ENCODE measurements around the gene SIN3B. TPM values are rescaled to one million over a fixed set of nuclear protein-coding genes. Genes with fewer than 3 reads are reported as not detected.

Gene SIN3B
- polyA plus RNA-seq, 1 of the 3 experiments (the other 2 are of a cell fraction) = 29.7 TPM

DNA sequence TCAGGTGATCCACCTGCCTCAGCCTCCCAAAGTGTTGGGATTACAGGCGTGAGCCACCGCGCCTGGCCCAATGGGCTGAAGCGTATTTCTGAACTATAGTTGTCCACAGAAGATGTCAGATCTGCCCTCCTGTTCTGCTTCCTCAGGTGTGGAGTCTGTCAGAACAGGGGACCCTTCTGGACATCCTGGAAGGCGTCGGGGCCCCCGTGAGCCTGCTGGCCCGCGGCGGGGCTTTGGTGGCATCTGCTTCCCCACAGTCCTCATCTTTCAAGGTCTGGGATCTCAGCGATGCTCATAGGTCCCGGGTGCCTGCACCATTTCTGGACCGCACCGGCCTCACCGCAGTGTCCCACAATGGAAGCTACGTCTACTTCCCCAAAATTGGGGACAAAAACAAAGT is 29.5 kb upstream of the SIN3B start:
- Histone ChIP-seq H2AFZ (ENCODE audit: low read depth) (no peak overlapping the region), H3K9ac (no peak overlapping the region), H3F3A (replicated peaks; ENCODE audit: insufficient read depth) (no peaks in the 10 kb centered on the region), H3K79me2 (ENCODE audit: insufficient read depth) (no peaks in the 10 kb centered on the region), H3K4me3 (ENCODE audit: low read depth in 2 of 2, low read length in 1 of 2) (no peak overlapping the region), H3K27ac (ENCODE audit: low read depth in 2 of 2, low read length in 1 of 2) (no peak overlapping the region), H3K36me3 (replicated peaks in 1 of 2; ENCODE audit: control insufficient read depth in 1 of 2, insufficient read depth in 2 of 2, low read length in 1 of 2) (no peaks in the 10 kb centered on the region), H3K9me2 (no peaks in the 10 kb centered on the region), H3K9me3 (no peaks in the 10 kb centered on the region), H4K20me1 (ENCODE audit: insufficient read depth) (no peaks in the 10 kb centered on the region), H3K27me3 (ENCODE audit: insufficient read depth) (no peaks in the 10 kb centered on the region), H3K4me2 (no peak overlapping the region), H3K4me1 (ENCODE audit: control insufficient read depth in 1 of 2, insufficient read depth in 2 of 2, low read depth in 1 of 2, low read length in 1 of 2) (no peaks in the 10 kb centered on the region)
- no peak for DNase-seq
- ChIA-PET CTCF (no interaction called here), POLR2A (no interaction called here)
- no peak for TF ChIP-seq GATA2 (CRISPR knock-in tag; IDR thresholded peaks at IDR 0.05)
- WGBS (ENCODE audit: low lambda C conversion rate) = 71% methylated on average over 15 of the region's 16 CpGs

DNA sequence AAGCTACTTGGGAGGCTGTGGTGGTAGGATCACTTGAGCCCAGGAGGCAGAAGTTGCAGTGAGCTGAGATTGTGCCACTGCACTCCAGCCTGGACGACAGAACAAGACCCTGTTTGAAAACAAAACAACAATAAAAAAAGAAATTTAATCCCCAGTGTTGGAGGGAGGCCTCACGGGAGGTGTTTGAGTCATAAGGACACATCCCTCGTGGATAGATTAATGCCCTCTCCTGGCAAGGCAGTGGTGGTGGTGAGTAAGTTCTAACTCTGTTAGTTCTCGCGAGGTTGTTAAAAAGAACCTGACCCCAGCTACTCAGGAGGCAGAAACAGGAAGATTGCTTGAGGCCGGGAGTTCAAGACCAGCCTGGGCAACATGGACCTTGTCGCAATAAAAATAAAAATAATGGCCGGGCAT is 27.6 kb upstream of the SIN3B start:
- CTCF ChIA-PET = no interaction called here
- Histone ChIP-seq H3K4me1 (ENCODE audit: control insufficient read depth in 1 of 2, insufficient read depth in 2 of 2, low read depth in 1 of 2, low read length in 1 of 2) (no peaks in the 10 kb centered on the region), H3K4me3 (ENCODE audit: low read depth in 2 of 2, low read length in 1 of 2) (no peak overlapping the region), H3K27me3 (ENCODE audit: insufficient read depth) (peaks cover 5% of the 10 kb centered on the region; the same call in 1 of the 2 replicates), H3F3A (replicated peaks; ENCODE audit: insufficient read depth) (no peaks in the 10 kb centered on the region), H3K9ac (no peak overlapping the region), H3K9me3 (no peaks in the 10 kb centered on the region), H3K36me3 (replicated peaks in 1 of 2; ENCODE audit: control insufficient read depth in 1 of 2, insufficient read depth in 2 of 2, low read length in 1 of 2) (no peaks in the 10 kb centered on the region), H2AFZ (ENCODE audit: low read depth) (no peak overlapping the region), H4K20me1 (ENCODE audit: insufficient read depth) (no peaks in the 10 kb centered on the region), H3K79me2 (ENCODE audit: insufficient read depth) (no peaks in the 10 kb centered on the region), H3K27ac (ENCODE audit: low read depth in 2 of 2, low read length in 1 of 2) (no peak overlapping the region), H3K9me2 (no peaks in the 10 kb centered on the region), H3K4me2 (no peak overlapping the region)
- no peak for TF ChIP-seq TEAD4 (IDR thresholded peaks at IDR 0.05; ENCODE audit: borderline replicate concordance, insufficient read depth)
- TF ChIP-seq POLR2AphosphoS5 (IDR thresholded peaks at IDR 0.05; ENCODE audit: low read depth, low read length) = no peak
- no peak for TF ChIP-seq FOXJ3 (CRISPR knock-in tag; IDR thresholded peaks at IDR 0.05)
- TF ChIP-seq, protein P1, sequence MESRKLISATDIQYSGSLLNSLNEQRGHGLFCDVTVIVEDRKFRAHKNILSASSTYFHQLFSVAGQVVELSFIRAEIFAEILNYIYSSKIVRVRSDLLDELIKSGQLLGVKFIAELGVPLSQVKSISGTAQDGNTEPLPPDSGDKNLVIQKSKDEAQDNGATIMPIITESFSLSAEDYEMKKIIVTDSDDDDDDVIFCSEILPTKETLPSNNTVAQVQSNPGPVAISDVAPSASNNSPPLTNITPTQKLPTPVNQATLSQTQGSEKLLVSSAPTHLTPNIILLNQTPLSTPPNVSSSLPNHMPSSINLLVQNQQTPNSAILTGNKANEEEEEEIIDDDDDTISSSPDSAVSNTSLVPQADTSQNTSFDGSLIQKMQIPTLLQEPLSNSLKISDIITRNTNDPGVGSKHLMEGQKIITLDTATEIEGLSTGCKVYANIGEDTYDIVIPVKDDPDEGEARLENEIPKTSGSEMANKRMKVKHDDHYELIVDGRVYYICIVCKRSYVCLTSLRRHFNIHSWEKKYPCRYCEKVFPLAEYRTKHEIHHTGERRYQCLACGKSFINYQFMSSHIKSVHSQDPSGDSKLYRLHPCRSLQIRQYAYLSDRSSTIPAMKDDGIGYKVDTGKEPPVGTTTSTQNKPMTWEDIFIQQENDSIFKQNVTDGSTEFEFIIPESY (IDR thresholded peaks at IDR 0.05; ENCODE audit: borderline replicate concordance, low read depth) = no peak
- no peak for TF ChIP-seq ELF1 (IDR thresholded peaks at IDR 0.05)
- TF ChIP-seq GATA2 (CRISPR knock-in tag; IDR thresholded peaks at IDR 0.05) = no peak
- no peak for TF ChIP-seq CTCF (IDR thresholded peaks at IDR 0.05)
- TF ChIP-seq MEF2A (IDR thresholded peaks at IDR 0.05; ENCODE audit: borderline replicate concordance, low read depth) = no peak
- TF ChIP-seq GABPA (IDR thresholded peaks at IDR 0.05; ENCODE audit: low read depth) = no peak
- no peak for TF ChIP-seq EP300 (IDR thresholded peaks at IDR 0.05; ENCODE audit: borderline replicate concordance in 1 of 2, low read depth in 1 of 2, low read length in 1 of 2)
- TF ChIP-seq, protein P2, sequence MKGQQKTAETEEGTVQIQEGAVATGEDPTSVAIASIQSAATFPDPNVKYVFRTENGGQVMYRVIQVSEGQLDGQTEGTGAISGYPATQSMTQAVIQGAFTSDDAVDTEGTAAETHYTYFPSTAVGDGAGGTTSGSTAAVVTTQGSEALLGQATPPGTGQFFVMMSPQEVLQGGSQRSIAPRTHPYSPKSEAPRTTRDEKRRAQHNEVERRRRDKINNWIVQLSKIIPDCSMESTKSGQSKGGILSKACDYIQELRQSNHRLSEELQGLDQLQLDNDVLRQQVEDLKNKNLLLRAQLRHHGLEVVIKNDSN (IDR thresholded peaks at IDR 0.05; ENCODE audit: borderline replicate concordance, low read depth) = no peak
- TF ChIP-seq FOXM1 (IDR thresholded peaks at IDR 0.05; ENCODE audit: low read depth) = no peak
- no peak for TF ChIP-seq RAD21 (IDR thresholded peaks at IDR 0.05; ENCODE audit: low read length)
- WGBS (ENCODE audit: low lambda C conversion rate) = 38% methylated on average over 8 of the region's 8 CpGs
- POLR2A ChIA-PET = no interaction called here
- no peak for DNase-seq

Data from SK-N-SH (cell line).